Calu3 (cell line): ENCODE results near the gene LLGL2. TPM values are rescaled to one million over a fixed set of nuclear protein-coding genes. Genes with fewer than 3 reads are reported as not detected.

Source experiments
- BruUV-seq: library from RNA; stranded (reverse); fragments of 400-500 nt; replicated peaks from 2 replicates; lab custom pipeline; 2021; lab: Mats Ljungman, UMichigan
- CTCF ChIA-PET: fragments of 300-600 bp; sonication (Branson Sonifier 250); formaldehyde crosslinking; loops from one replicate; lab custom pipeline; 2022; ENCODE audit warnings: antibody characterized with exemption; lab: Charles Lee
- DNase-seq: peaks from one replicate; pipeline ENCODE4 v3.0.0; 2022
- H3K27ac Mint-ChIP-seq: one replicate; pipeline ENCODE4 v1.8.0; 2022; ENCODE audit warnings: mixed read lengths; ENCODE audit not compliant: unreplicated experiment
- H3K27me3 Mint-ChIP-seq: one replicate; pipeline ENCODE4 v1.8.0; 2022; ENCODE audit warnings: mixed read lengths; ENCODE audit not compliant: unreplicated experiment
- H3K36me3 Mint-ChIP-seq: one replicate; pipeline ENCODE4 v1.8.0; 2022; ENCODE audit warnings: mild to moderate bottlenecking, moderate library complexity, mixed read lengths; ENCODE audit not compliant: insufficient read depth, unreplicated experiment
- H3K4me1 Mint-ChIP-seq: one replicate; pipeline ENCODE4 v1.8.0; 2022; ENCODE audit warnings: mild to moderate bottlenecking, low read depth, mixed read lengths; ENCODE audit not compliant: unreplicated experiment
- H3K4me3 Mint-ChIP-seq: one replicate; pipeline ENCODE4 v1.8.0; 2022; ENCODE audit warnings: mild to moderate bottlenecking, low read depth, moderate library complexity, mixed read lengths; ENCODE audit not compliant: unreplicated experiment
- H3K9me3 Mint-ChIP-seq: one replicate; pipeline ENCODE4 v1.8.0; 2022; ENCODE audit warnings: low read depth, mixed read lengths; ENCODE audit not compliant: unreplicated experiment
- intact Hi-C: fragments of 100-400 bp; cut with micrococcal nuclease; formaldehyde crosslinking; loops from one replicate; pipeline ENCODE4 v1.10.0; 2022; ENCODE audit not compliant: unreplicated experiment
- total RNA-seq: library from RNA; stranded (reverse); gene quantifications from 2 replicates; pipeline ENCODE4 v1.2.3, GENCODE V29; 2022
- TF ChIP-seq, protein P1 (sequence below): fragments of 200-600 bp; IDR thresholded peaks from one replicate; pipeline ENCODE4 v1.8.0; 2022; ENCODE audit warnings: antibody characterized with exemption; ENCODE audit not compliant: unreplicated experiment

Gene LLGL2
- total RNA-seq, 1 experiment from 2014 or later = 208 TPM

GRCh38 chr17:75546181-75546580 is 20.7 kb downstream of the LLGL2 start:
- no peak overlapping the region for H3K27ac Mint-ChIP-seq
- peaks cover 82% of the 10 kb centered on the region for H3K36me3 Mint-ChIP-seq
- H3K4me3 Mint-ChIP-seq = no peak overlapping the region
- no TSS peak for BruUV-seq
- H3K27me3 Mint-ChIP-seq = no peaks in the 10 kb centered on the region
- DNase-seq = no peak
- TF ChIP-seq, protein P1, sequence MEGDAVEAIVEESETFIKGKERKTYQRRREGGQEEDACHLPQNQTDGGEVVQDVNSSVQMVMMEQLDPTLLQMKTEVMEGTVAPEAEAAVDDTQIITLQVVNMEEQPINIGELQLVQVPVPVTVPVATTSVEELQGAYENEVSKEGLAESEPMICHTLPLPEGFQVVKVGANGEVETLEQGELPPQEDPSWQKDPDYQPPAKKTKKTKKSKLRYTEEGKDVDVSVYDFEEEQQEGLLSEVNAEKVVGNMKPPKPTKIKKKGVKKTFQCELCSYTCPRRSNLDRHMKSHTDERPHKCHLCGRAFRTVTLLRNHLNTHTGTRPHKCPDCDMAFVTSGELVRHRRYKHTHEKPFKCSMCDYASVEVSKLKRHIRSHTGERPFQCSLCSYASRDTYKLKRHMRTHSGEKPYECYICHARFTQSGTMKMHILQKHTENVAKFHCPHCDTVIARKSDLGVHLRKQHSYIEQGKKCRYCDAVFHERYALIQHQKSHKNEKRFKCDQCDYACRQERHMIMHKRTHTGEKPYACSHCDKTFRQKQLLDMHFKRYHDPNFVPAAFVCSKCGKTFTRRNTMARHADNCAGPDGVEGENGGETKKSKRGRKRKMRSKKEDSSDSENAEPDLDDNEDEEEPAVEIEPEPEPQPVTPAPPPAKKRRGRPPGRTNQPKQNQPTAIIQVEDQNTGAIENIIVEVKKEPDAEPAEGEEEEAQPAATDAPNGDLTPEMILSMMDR = no peak
- intact Hi-C loops = no loop called here
- CTCF ChIA-PET = no interaction called here
- no peaks in the 10 kb centered on the region for H3K9me3 Mint-ChIP-seq
- H3K4me1 Mint-ChIP-seq = peaks cover 59% of the 10 kb centered on the region

GRCh38 chr17:75547091-75547490 is 21.6 kb downstream of the LLGL2 start:
- BruUV-seq = no TSS peak
- TF ChIP-seq, protein P1 = no peak
- intact Hi-C loops = no loop called here
- Mint-ChIP-seq H3K9me3 (no peaks in the 10 kb centered on the region), H3K27ac (peak overlapping the region; percentile 27), H3K4me1 (peaks cover 51% of the 10 kb centered on the region), H3K36me3 (peaks cover 78% of the 10 kb centered on the region), H3K4me3 (no peak overlapping the region), H3K27me3 (no peaks in the 10 kb centered on the region)
- no peak for DNase-seq
- CTCF ChIA-PET = no interaction called here

GRCh38 chr17:75548813-75549212 is 23.3 kb downstream of the LLGL2 start:
- no TSS peak for BruUV-seq
- Mint-ChIP-seq H3K9me3 (no peaks in the 10 kb centered on the region), H3K27ac (peak overlapping the region; percentile 96), H3K4me3 (peak overlapping the region; percentile 56), H3K27me3 (no peaks in the 10 kb centered on the region), H3K4me1 (peaks cover 44% of the 10 kb centered on the region), H3K36me3 (peaks cover 71% of the 10 kb centered on the region)
- CTCF ChIA-PET = interaction anchor here (0.7 to 2.0 kb wide), 8 partner anchors 10 to 124 kb away, joined by 3 to 11 read pairs (median 6); partner anchors contain the start of genes LLGL2 and TSEN54
- TF ChIP-seq, protein P1 = no peak
- no peak for DNase-seq
- intact Hi-C loops = no loop called here

DNA sequence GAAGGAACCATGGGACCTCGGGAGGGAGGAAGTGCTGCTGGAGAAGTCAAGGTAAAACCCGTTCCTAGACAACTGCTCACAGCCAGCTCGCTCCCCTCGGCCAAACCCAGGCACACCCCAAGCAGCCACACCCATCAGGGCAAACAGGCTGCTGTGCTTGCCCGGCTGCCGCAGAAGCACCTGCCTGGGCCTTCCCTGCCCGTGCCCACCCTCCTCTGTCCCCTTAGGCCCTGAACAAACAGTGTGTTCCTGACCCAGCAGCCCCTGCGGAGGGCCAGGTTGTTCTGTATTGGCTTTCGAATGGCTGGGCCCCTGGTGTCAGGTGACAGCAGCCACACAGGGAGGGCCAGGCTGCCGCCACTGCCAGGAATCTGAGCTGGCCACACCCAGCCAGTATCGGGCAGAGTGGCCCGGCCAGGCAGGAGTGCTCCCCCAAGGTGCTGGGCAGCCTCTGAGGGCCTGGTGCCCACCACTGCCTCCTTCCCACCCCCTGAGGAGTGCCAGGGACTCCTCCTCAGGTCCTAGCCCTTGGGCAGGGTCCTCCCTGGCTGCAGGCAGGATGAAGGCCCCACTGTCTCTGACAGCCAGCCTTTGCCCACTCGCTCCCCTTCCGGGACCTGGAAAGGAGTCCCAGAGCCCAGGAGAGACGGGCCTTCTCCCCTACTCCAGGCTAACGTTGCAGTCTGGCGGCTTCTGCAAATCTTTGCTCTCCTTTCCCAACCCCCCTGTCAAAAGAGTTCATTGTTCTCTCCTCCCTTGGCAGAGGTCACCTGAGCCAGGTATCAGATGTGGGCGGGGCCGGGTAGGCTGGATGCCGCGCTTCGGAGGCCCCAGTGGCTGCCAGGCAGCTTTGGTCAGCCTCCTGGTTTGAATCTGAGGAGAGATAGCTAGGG is 24.0 kb downstream of the LLGL2 start:
- intact Hi-C loops = loop anchor here (1.0 kb wide), 1 partner anchor 18 kb away; no protein-coding TSS in a partner anchor
- Mint-ChIP-seq H3K4me1 (peaks cover 44% of the 10 kb centered on the region), H3K4me3 (peak overlapping the region; percentile 56), H3K27ac (peak overlapping the region; percentile 96), H3K27me3 (no peaks in the 10 kb centered on the region), H3K9me3 (no peaks in the 10 kb centered on the region), H3K36me3 (peaks cover 64% of the 10 kb centered on the region)
- TF ChIP-seq, protein P1 = no peak
- DNase-seq = peak; percentile 95
- TSS peak; percentile 81 for BruUV-seq
- CTCF ChIA-PET = interaction anchor here (0.5 to 2.0 kb wide), 13 partner anchors 10 to 357 kb away, joined by 3 to 11 read pairs (median 6); partner anchors contain the start of genes LLGL2, TMEM94 and TSEN54
